HCT116 (cell line): ENCODE results near the gene TMEM178B. TPM values are rescaled to one million over a fixed set of nuclear protein-coding genes. Genes with fewer than 3 reads are reported as not detected.

Experiments used
- ATAC-seq: fragments of 200-7000 bp; cut with Tn5 transposase; 2 replicates; pipeline ENCODE4 v1.9.1; 2020; ENCODE audit warnings: mild to moderate bottlenecking, moderate library complexity
- BruUV-seq: library from RNA; stranded (reverse); fragments of 400-500 nt; replicated peaks from 2 replicates; lab custom pipeline; 2021; lab: Mats Ljungman, UMichigan
- CTCF ChIA-PET: fragments of 300-600 bp; sonication (Branson Sonifier 250); formaldehyde crosslinking; loops from one replicate; lab custom pipeline; 2021; ENCODE audit warnings: antibody characterized with exemption; lab: Charles Lee
- POLR2A ChIA-PET: fragments of 300-600, 350-600 bp; sonication (Branson Sonifier 250); formaldehyde crosslinking; loops from one replicate; lab custom pipeline; 2021; ENCODE audit warnings: antibody characterized with exemption; lab: Charles Lee
- RAD21 ChIA-PET, 2 experiments: fragments of 300-600 bp; sonication (Branson Sonifier 250); formaldehyde crosslinking; loops; one replicate each; lab custom pipeline; 2023; ENCODE audit warnings: low total read pairs in 2 of 2; ENCODE audit not compliant: uncharacterized antibody in 2 of 2, unreplicated experiment in 2 of 2, low non-redundant PET in 1 of 2; lab: Charles Lee
- DNase-seq: peaks from one replicate; pipeline ENCODE4 v3.0.0-alpha.2; 2010; ENCODE audit warnings: low read depth, low spot score
- H2AFZ ChIP-seq: fragments of 200-600 bp; shearing (Covaris generic), sonication (generic); 2 replicates; pipeline ENCODE4 v1.6.1; 2017; ENCODE audit warnings: low read depth, mixed run types, mixed read lengths, antibody characterized with exemption, low read length; ENCODE audit not compliant: poor library complexity, severe bottlenecking
- H3K27ac ChIP-seq: 2 replicates; pipeline ENCODE4 v1.5.1; 2012; ENCODE audit warnings: low read depth, low read length
- H3K27me3 ChIP-seq: fragments of 200-600 bp; sonication (generic); 2 replicates; pipeline ENCODE4 v1.6.1; 2016; ENCODE audit warnings: mixed run types, low read length, mixed read lengths; ENCODE audit not compliant: insufficient read depth
- H3K36me3 ChIP-seq, 2 experiments: fragments of 200-500 bp in 1 of 2; fragments of 200-600 bp in 1 of 2; sonication (Bioruptor generic) in 1 of 2; sonication (generic) in 1 of 2; 2 replicates each; pipeline versions ENCODE4 v1.5.1 to v1.6.1; 2014 to 2016; ENCODE audit warnings: low read length in 2 of 2, inconsistent platforms in 1 of 2, mixed read lengths in 1 of 2, mixed run types in 1 of 2; ENCODE audit not compliant: insufficient read depth in 2 of 2, control insufficient read depth in 1 of 2
- H3K4me1 ChIP-seq, 2 experiments: fragments of 200-600 bp in 1 of 2; sonication (generic) in 1 of 2; 2 replicates each; pipeline versions ENCODE4 v1.5.1 to v1.6.1; 2012 to 2017; ENCODE audit warnings: low read length in 2 of 2, inconsistent platforms in 1 of 2, mild to moderate bottlenecking in 1 of 2, mixed read lengths in 1 of 2, mixed run types in 1 of 2, moderate library complexity in 1 of 2; ENCODE audit not compliant: insufficient read depth in 2 of 2, control insufficient read depth in 1 of 2
- H3K4me2 ChIP-seq: fragments of 200-600 bp; sonication (generic); 2 replicates; pipeline ENCODE4 v1.6.1; 2017; ENCODE audit warnings: mixed run types, low read length, mixed read lengths
- H3K4me3 ChIP-seq, 2 experiments: fragments of 200-600 bp in 1 of 2; sonication (generic) in 1 of 2; replicated peaks in 1 of 2; 2 replicates each; pipeline ENCODE4 v1.5.1; 2011 to 2016; ENCODE audit warnings: low read length in 2 of 2, control low read depth in 1 of 2, low read depth in 1 of 2, mild to moderate bottlenecking in 1 of 2, mixed read lengths in 1 of 2, mixed run types in 1 of 2
- H3K79me2 ChIP-seq: fragments of 200-600 bp; sonication (generic); 2 replicates; pipeline ENCODE4 v1.6.1; 2017; ENCODE audit warnings: mild to moderate bottlenecking, mixed run types, low read length, moderate library complexity, mixed read lengths; ENCODE audit not compliant: insufficient read depth
- H3K9ac ChIP-seq: fragments of 200-600 bp; sonication (generic); 2 replicates; pipeline ENCODE4 v1.6.1; 2016; ENCODE audit warnings: low read length, mixed read lengths
- H3K9me2 ChIP-seq: fragments of 200-600 bp; sonication (generic), shearing (Covaris generic); 2 replicates; pipeline ENCODE4 v1.6.1; 2017; ENCODE audit warnings: mixed run types, mild to moderate bottlenecking, moderate library complexity; ENCODE audit not compliant: insufficient read depth
- H3K9me3 ChIP-seq, 2 experiments: fragments of 200-500 bp in 1 of 2; fragments of 200-600 bp in 1 of 2; sonication (Bioruptor generic) in 1 of 2; sonication (generic) in 1 of 2; 2 replicates each; pipeline ENCODE4 v1.6.1; 2014 to 2017; ENCODE audit warnings: low read length in 2 of 2, mixed read lengths in 2 of 2, inconsistent platforms in 1 of 2, low read depth in 1 of 2, mild to moderate bottlenecking in 1 of 2, mixed run types in 1 of 2, moderate library complexity in 1 of 2; ENCODE audit not compliant: control insufficient read depth in 1 of 2, insufficient read depth in 1 of 2
- H4K20me1 ChIP-seq: fragments of 200-600 bp; sonication (generic), shearing (Covaris generic); 2 replicates; pipeline ENCODE4 v1.6.1; 2017; ENCODE audit warnings: mixed run types, mild to moderate bottlenecking, moderate library complexity; ENCODE audit not compliant: insufficient read depth
- CBX3 ChIP-seq: IDR thresholded peaks from 2 replicates; pipeline ENCODE4 v1.6.1; 2012; ENCODE audit warnings: low read depth
- CEBPB ChIP-seq: IDR thresholded peaks from 2 replicates; pipeline ENCODE4 v1.6.1; 2012; ENCODE audit warnings: low read depth
- EZH2 ChIP-seq: fragments of 200-600 bp; sonication (generic); IDR thresholded peaks from 2 replicates; pipeline ENCODE4 v1.6.1; 2017; ENCODE audit warnings: antibody characterized with exemption, mixed run types
- EZH2phosphoT487 ChIP-seq: fragments of 200-600 bp; IDR thresholded peaks from 2 replicates; pipeline ENCODE4 v1.6.1; 2018; ENCODE audit warnings: antibody characterized with exemption, borderline replicate concordance
- FOSL1 ChIP-seq: IDR thresholded peaks from 2 replicates; pipeline ENCODE4 v1.6.1; 2012; ENCODE audit warnings: low read depth
- JUND ChIP-seq: IDR thresholded peaks from 2 replicates; pipeline ENCODE4 v1.6.1; 2012
- MAX ChIP-seq: IDR thresholded peaks from 2 replicates; pipeline ENCODE4 v1.6.1; 2012
- POLR2A ChIP-seq: IDR thresholded peaks from 2 replicates; pipeline ENCODE4 v1.7.0; 2011; ENCODE audit warnings: borderline replicate concordance; ENCODE audit not compliant: insufficient read depth, insufficient read length; ENCODE audit errors: extremely low read depth
- REST ChIP-seq: IDR thresholded peaks from 2 replicates; pipeline ENCODE4 v1.6.1; 2012; ENCODE audit warnings: low read depth
- SP1 ChIP-seq: IDR thresholded peaks from 2 replicates; pipeline ENCODE4 v1.6.1; 2012; ENCODE audit warnings: low read depth
- SRF ChIP-seq: IDR thresholded peaks from 2 replicates; pipeline ENCODE4 v1.6.1; 2012; ENCODE audit warnings: low read depth
- TCF7L2 ChIP-seq: IDR thresholded peaks from 2 replicates; pipeline ENCODE4 v1.7.0; 2011; ENCODE audit warnings: borderline replicate concordance, inconsistent platforms; ENCODE audit not compliant: insufficient read depth, insufficient read length; ENCODE audit errors: extremely low read depth
- YY1 ChIP-seq: IDR thresholded peaks from 2 replicates; pipeline ENCODE4 v1.6.1; 2011; ENCODE audit warnings: low read length, low read depth, moderate library complexity, mild to moderate bottlenecking; ENCODE audit not compliant: insufficient replicate concordance; ENCODE audit errors: extremely low read depth
- ZBTB33 ChIP-seq: IDR thresholded peaks from 2 replicates; pipeline ENCODE4 v1.6.1; 2011; ENCODE audit warnings: mild to moderate bottlenecking, low read length, moderate library complexity; ENCODE audit not compliant: insufficient replicate concordance; ENCODE audit errors: extremely low read depth
- ZFX ChIP-seq: fragments of 450-650 bp; IDR thresholded peaks from 2 replicates; pipeline ENCODE4 v1.6.1; 2017
- ZNF274 ChIP-seq: fragments of 200-500 bp; sonication (Bioruptor generic); IDR thresholded peaks from 2 replicates; pipeline ENCODE4 v1.6.1; 2014; ENCODE audit warnings: mild to moderate bottlenecking, low read depth, low read length, inconsistent platforms
- intact Hi-C: fragments of 100-400 bp; cut with micrococcal nuclease; formaldehyde crosslinking; loops from 2 replicates; pipeline ENCODE4 v1.10.0; 2022
- total RNA-seq: library from RNA; stranded (reverse); gene quantifications from one replicate; pipeline ENCODE4 v1.2.1, GENCODE V29; 2021; ENCODE audit not compliant: unreplicated experiment

Gene TMEM178B
- total RNA-seq, 1 experiment from 2014 or later: 0.02 TPM

DNA sequence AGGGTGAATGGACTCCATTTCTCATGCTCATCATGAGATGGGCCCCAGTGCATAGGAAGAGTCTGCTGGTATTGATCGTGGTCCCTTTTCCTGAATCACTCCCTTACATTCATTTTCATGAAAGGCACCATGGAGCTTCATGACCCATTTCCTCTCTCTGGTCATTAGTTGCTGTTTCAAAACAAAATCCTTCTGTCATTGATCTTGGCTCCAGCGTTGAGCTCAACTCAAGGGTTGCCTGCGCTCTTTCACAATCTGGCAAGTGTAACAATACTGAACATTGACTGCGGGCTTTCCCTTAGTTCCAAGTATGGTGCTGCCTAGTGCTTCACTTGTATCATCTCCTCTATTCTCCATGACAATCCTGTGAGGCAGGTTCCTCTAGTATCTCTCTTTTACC, 197.6 kb downstream of the TMEM178B start:
- Histone ChIP-seq H3K9ac (no peak overlapping the region), H2AFZ (no peak overlapping the region), H3K4me3 (no peak overlapping the region), H3K9me3 (no peaks in the 10 kb centered on the region), H4K20me1 (no peaks in the 10 kb centered on the region), H3K4me1 (no peaks in the 10 kb centered on the region), H3K4me2 (no peak overlapping the region), H3K79me2 (no peaks in the 10 kb centered on the region), H3K27me3 (peaks cover 28% of the 10 kb centered on the region), H3K9me2 (no peaks in the 10 kb centered on the region), H3K27ac (no peak overlapping the region), H3K36me3 (no peaks in the 10 kb centered on the region)
- no peak for ATAC-seq
- CTCF ChIA-PET: no interaction called here
- intact Hi-C loops: no loop called here
- RAD21 ChIA-PET: no interaction called here
- POLR2A ChIA-PET: no interaction called here
- TF ChIP-seq ZBTB33: no peak
- TF ChIP-seq ZNF274: no peak
- no peak for TF ChIP-seq POLR2A
- no peak for TF ChIP-seq FOSL1
- no peak for TF ChIP-seq JUND
- no peak for TF ChIP-seq CEBPB
- TF ChIP-seq SP1: no peak
- DNase-seq: no peak
- no TSS peak for BruUV-seq

GRCh38 chr7:141272417-141272816, 198.6 kb downstream of the TMEM178B start:
- Histone ChIP-seq H3K27ac (no peak overlapping the region), H2AFZ (no peak overlapping the region), H3K79me2 (no peaks in the 10 kb centered on the region), H3K9me3 (no peaks in the 10 kb centered on the region), H3K4me1 (no peaks in the 10 kb centered on the region), H3K4me2 (no peak overlapping the region), H3K4me3 (no peak overlapping the region), H3K9ac (no peak overlapping the region), H3K27me3 (peaks cover 21% of the 10 kb centered on the region), H3K36me3 (no peaks in the 10 kb centered on the region), H3K9me2 (no peaks in the 10 kb centered on the region), H4K20me1 (no peaks in the 10 kb centered on the region)
- BruUV-seq: no TSS peak
- POLR2A ChIA-PET: no interaction called here
- RAD21 ChIA-PET: no interaction called here
- ATAC-seq (no peak), DNase-seq (no peak)
- CTCF ChIA-PET: no interaction called here
- intact Hi-C loops: no loop called here
- TF ChIP-seq REST: no peak
- TF ChIP-seq CBX3: no peak
- TF ChIP-seq CEBPB: no peak
- no peak for TF ChIP-seq MAX
- no peak for TF ChIP-seq EZH2
- no peak for TF ChIP-seq POLR2A
- no peak for TF ChIP-seq YY1
- no peak for TF ChIP-seq FOSL1
- no peak for TF ChIP-seq ZFX
- TF ChIP-seq SRF: no peak
- TF ChIP-seq EZH2phosphoT487: no peak
- TF ChIP-seq TCF7L2: no peak
